ENCODE data around the gene JAG2. TPM values are rescaled to one million over a fixed set of nuclear protein-coding genes. Genes with fewer than 3 reads are reported as not detected.

JAG2 gene
- total and polyA plus RNA-seq, 8 donors: 10.1 to 34.2 (median 14.6) TPM

- no peaks in the 10 kb centered on the region for H3K4me1 ChIP-seq
- intact Hi-C loops (cut with DNase I): loop anchor here in 1 of 2 donors (10.0 kb wide), 1 partner anchor 50 kb away; no protein-coding TSS in a partner anchor
- no peak for TF ChIP-seq CTCF (IDR thresholded peaks at IDR 0.05)
- no peak overlapping the region for H3K4me3 ChIP-seq
- DNase-seq (no peak), ATAC-seq (no peak)
- H3K9me3 ChIP-seq: no peaks in the 10 kb centered on the region
- no peaks in the 10 kb centered on the region for H3K27me3 ChIP-seq
- peaks cover 0 to 83% of the 10 kb centered on the region in 2 donors for H3K36me3 ChIP-seq
- no peak overlapping the region for H3K27ac ChIP-seq
Measured at GRCh38 chr14:105214324-105214915, 45.8 kb upstream of the JAG2 start.

- no peaks in the 10 kb centered on the region for H3K27me3 ChIP-seq
- H3K36me3 ChIP-seq: peaks cover 0 to 77% of the 10 kb centered on the region in 2 donors
- no peak overlapping the region for H3K4me3 ChIP-seq
- intact Hi-C loops (cut with DNase I): loop anchor here in 1 of 2 donors (10.0 kb wide), 1 partner anchor 51 kb away; no protein-coding TSS in a partner anchor
- no peaks in the 10 kb centered on the region for H3K9me3 ChIP-seq
- no peak for ATAC-seq
- H3K4me1 ChIP-seq: no peaks in the 10 kb centered on the region
- no peak for TF ChIP-seq CTCF (IDR thresholded peaks at IDR 0.05)
- DNase-seq: no peak
- no peak overlapping the region for H3K27ac ChIP-seq
Measured at GRCh38 chr14:105213361-105213760, 44.8 kb upstream of the JAG2 start.

DNA sequence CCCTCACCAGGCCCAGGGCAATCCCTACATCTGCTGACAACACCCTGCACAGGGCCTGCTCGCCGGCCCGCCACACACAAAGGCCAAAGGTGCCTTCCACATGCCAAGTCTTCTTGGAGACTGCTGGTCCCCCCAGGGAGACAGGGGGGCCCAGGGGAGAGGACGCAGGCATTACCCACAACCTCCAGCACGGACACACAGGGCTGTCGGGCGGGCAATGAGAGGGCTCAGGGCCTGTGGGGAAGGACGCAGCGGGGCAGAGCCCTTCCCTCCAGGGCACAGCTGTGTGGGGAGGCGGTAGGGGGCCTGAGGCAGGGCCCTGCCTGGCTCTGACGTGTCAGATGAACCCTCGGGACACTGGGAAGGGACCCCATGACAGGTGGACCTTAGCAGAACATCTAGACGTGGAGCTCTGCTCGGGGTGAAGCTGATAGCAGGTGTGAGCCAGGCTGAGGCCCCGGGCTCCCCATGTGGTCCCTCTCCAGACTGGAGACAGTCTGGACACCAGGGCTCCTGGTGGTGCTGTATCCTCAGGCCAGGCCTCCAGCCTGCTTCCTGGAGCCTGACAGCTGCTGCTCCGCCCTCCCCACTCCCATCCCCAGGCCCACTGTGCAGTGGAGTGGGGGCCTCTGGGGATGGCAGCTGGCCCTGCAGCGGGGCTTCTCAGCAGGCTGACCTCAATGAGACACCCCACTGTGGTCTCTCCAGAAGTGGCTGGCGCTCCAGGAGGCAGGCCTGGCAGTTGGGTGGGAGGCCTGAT lies 44.1 kb upstream of the JAG2 start:
- intact Hi-C loops (cut with DNase I): loop anchor here in 1 of 2 donors (10.0 kb wide), 1 partner anchor 52 kb away; no protein-coding TSS in a partner anchor
- DNase-seq (no peak), ATAC-seq (no peak)
- no peak for TF ChIP-seq CTCF (IDR thresholded peaks at IDR 0.05)
- Histone ChIP-seq H3K4me3 (no peak overlapping the region), H3K27me3 (no peaks in the 10 kb centered on the region), H3K4me1 (no peaks in the 10 kb centered on the region), H3K36me3 (peaks cover 0 to 70% of the 10 kb centered on the region in 2 donors), H3K9me3 (no peaks in the 10 kb centered on the region), H3K27ac (no peak overlapping the region)

- intact Hi-C loops (cut with DNase I): loop anchor here in 1 of 2 donors (10.0 kb wide), 1 partner anchor 53 kb away; no protein-coding TSS in a partner anchor
- Histone ChIP-seq H3K27me3 (no peaks in the 10 kb centered on the region), H3K4me1 (no peaks in the 10 kb centered on the region), H3K4me3 (no peak overlapping the region), H3K27ac (no peak overlapping the region), H3K36me3 (peaks cover 0 to 60% of the 10 kb centered on the region in 2 donors), H3K9me3 (no peaks in the 10 kb centered on the region)
- no peak for ATAC-seq
- DNase-seq: no peak
- no peak for TF ChIP-seq CTCF (IDR thresholded peaks at IDR 0.05)
Measured at GRCh38 chr14:105211758-105212089, 43.1 kb upstream of the JAG2 start.

DNA sequence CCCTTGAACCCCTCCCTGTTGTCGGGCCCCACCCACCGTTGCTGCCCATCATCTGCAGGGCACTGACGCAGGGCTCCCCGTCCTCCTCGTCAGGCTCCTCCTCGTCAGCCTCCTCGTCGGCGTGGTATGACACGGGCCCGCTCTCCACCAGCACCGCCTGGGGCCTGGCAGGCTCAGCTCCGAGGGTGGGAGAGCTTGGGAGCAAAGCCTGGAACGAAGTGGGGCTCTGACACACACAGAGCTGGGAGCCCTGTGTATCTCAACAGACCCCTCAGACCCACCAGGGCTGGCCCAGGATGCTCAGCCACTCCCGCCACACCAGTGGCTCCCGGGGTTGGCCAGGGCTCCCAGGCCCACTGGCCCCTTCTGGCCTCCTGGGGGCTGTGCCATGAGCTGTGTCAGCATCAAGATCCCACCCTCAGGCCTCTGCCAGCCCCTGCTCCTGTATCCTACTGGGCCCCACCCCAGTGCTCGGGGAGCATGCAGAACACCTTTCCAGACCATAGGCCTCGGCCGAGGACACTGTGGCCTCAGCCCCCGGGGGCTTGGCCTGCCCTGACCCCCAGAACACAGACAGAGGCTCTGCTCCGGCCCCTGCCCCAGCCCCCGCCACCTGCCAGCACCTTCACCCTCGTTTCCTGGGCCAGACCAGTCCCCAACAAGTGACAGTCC lies 42.6 kb upstream of the JAG2 start:
- Histone ChIP-seq H3K36me3 (peaks cover 0 to 56% of the 10 kb centered on the region in 2 donors), H3K9me3 (no peaks in the 10 kb centered on the region), H3K4me3 (no peak overlapping the region), H3K4me1 (no peaks in the 10 kb centered on the region), H3K27ac (no peak overlapping the region), H3K27me3 (no peaks in the 10 kb centered on the region)
- ATAC-seq: no peak
- no peak for DNase-seq
- no peak for TF ChIP-seq CTCF (IDR thresholded peaks at IDR 0.05)
- intact Hi-C loops (cut with DNase I): loop anchor here in 1 of 2 donors (10.0 kb wide), 1 partner anchor 54 kb away; no protein-coding TSS in a partner anchor
